Fibroblast of the conjunctiva (primary cell): ENCODE measurements around the gene SBF1.
A peak's percentile ranks its signal among the peaks of the same experiment; 100 is the strongest.
"Not testable (repeated sequence)": the region's sequence is repeated elsewhere in the genome, so short reads cannot be mapped to it uniquely, and the experiment has no call there.

ENCODE experiments used
- DNase-seq: peaks from one replicate; pipeline ENCODE4 v3.0.0-alpha.2; 2010; ENCODE audit warnings: low read depth

Gene SBF1

GRCh38 chr22:50474710-50475651, at the start of gene SBF1:
Gene SBF1, minus strand, starts transcription at chr22:50475035. Its CDS starts 195 bp downstream, at chr22:50474840.
- DNase-seq: peak; percentile 75

GRCh38 chr22:50523806-50524675, 49.2 kb upstream of the SBF1 start:
- DNase-seq: no peak

GRCh38 chr22:50523458-50523805, 48.6 kb upstream of the SBF1 start:
- no peak for DNase-seq

GRCh38 chr22:50522806-50523438, 48.1 kb upstream of the SBF1 start:
- no peak for DNase-seq

GRCh38 chr22:50522208-50522805, 47.5 kb upstream of the SBF1 start:
- no peak for DNase-seq

GRCh38 chr22:50521710-50522109, 46.9 kb upstream of the SBF1 start:
- DNase-seq: no peak

- no peak for DNase-seq
Measured at GRCh38 chr22:50520826-50521453, 46.1 kb upstream of the SBF1 start.

GRCh38 chr22:50520184-50520583, 45.3 kb upstream of the SBF1 start:
- DNase-seq: not testable (repeated sequence)

GRCh38 chr22:50519151-50519550, 44.3 kb upstream of the SBF1 start:
- DNase-seq: no peak

- DNase-seq: no peak
Measured at GRCh38 chr22:50518606-50519005, 43.8 kb upstream of the SBF1 start.

- DNase-seq: no peak
Measured at GRCh38 chr22:50517495-50518260, 42.8 kb upstream of the SBF1 start.

- no peak for DNase-seq
Measured at GRCh38 chr22:50516891-50517290, 42.1 kb upstream of the SBF1 start.

GRCh38 chr22:50516068-50516467, 41.2 kb upstream of the SBF1 start:
- DNase-seq: no peak

GRCh38 chr22:50513175-50513574, 38.3 kb upstream of the SBF1 start:
- DNase-seq: no peak

- no peak for DNase-seq
Measured at GRCh38 chr22:50508897-50509296, 34.1 kb upstream of the SBF1 start.

- DNase-seq: peak; percentile 93
Measured at GRCh38 chr22:50507991-50508884, 33.4 kb upstream of the SBF1 start, which contains the start of gene NCAPH2. Gene NCAPH2, plus strand, starts transcription at chr22:50508224. Its CDS starts 114 bp downstream, at chr22:50508338.

GRCh38 chr22:50507421-50507990, 32.7 kb upstream of the SBF1 start, which contains the start of gene LMF2:
Gene LMF2, minus strand, starts transcription at chr22:50507702. Its CDS starts 27 bp downstream, at chr22:50507675.
- DNase-seq: no peak

GRCh38 chr22:50506611-50507420, 32.0 kb upstream of the SBF1 start:
- no peak for DNase-seq
